K562 (cell line): ENCODE data around the gene ANKDD1A. TPM values are rescaled to one million over a fixed set of nuclear protein-coding genes. Genes with fewer than 3 reads are reported as not detected.

ENCODE experiments used
- BACH1 ChIP-seq: fragments of 200-800 bp; sonication (Bioruptor generic); IDR thresholded peaks from 2 replicates; pipeline ENCODE4 v1.6.1; 2016; ENCODE audit warnings: missing genetic modification characterization, missing compliant biosample characterization
- CBX8 ChIP-seq: fragments of 200-600 bp; sonication (generic); IDR thresholded peaks from 2 replicates; pipeline ENCODE4 v1.6.1; 2012; ENCODE audit warnings: borderline replicate concordance, mixed run types, low read depth, mild to moderate bottlenecking, moderate library complexity, mixed read lengths, low read length, control low read depth, inconsistent platforms; ENCODE audit not compliant: poor library complexity, severe bottlenecking; ENCODE audit errors: extremely low read depth
- CHCHD3 ChIP-seq: fragments of 250-450 bp; sonication (Bioruptor Pico); IDR thresholded peaks from 2 replicates; pipeline ENCODE4 v2.1.2; 2022; ENCODE audit warnings: mild to moderate bottlenecking
- EGR1 ChIP-seq: fragments of 450-650 bp; conservative IDR thresholded peaks from 2 replicates; pipeline ENCODE4 v1.6.1; 2017; ENCODE audit warnings: mild to moderate bottlenecking
- EWSR1 ChIP-seq: fragments of 450-650 bp; IDR thresholded peaks from 2 replicates; pipeline ENCODE4 v1.6.1; 2018; ENCODE audit warnings: borderline replicate concordance, mild to moderate bottlenecking, low read depth, moderate library complexity; ENCODE audit not compliant: partially characterized antibody
- HEY1 ChIP-seq: fragments of 250-450 bp; sonication (Bioruptor Pico); IDR thresholded peaks from 2 replicates; pipeline ENCODE4 v1.5.0; 2020; ENCODE audit warnings: mild to moderate bottlenecking, moderate library complexity, borderline replicate concordance
- KLF10 ChIP-seq: fragments of 250-450 bp; sonication (Bioruptor Pico); IDR thresholded peaks from 2 replicates; pipeline ENCODE4 v1.6.1; 2021; ENCODE audit warnings: matching md5 sums
- NEUROD1 ChIP-seq: fragments of 150-350 bp; IDR thresholded peaks from 2 replicates; pipeline ENCODE4 v1.6.1; 2014; ENCODE audit warnings: borderline replicate concordance, low read length, low read depth; ENCODE audit not compliant: partially characterized antibody
- NFRKB ChIP-seq: fragments of 450-650 bp; IDR thresholded peaks from 2 replicates; pipeline ENCODE4 v1.6.1; 2016; ENCODE audit warnings: low read depth
- PRPF4 ChIP-seq: fragments of 200-400 bp; formaldehyde crosslinking; IDR thresholded peaks from one replicate; pipeline ENCODE4 v1.6.1; 2017; ENCODE audit warnings: low read length, low read depth, mild to moderate bottlenecking; ENCODE audit not compliant: insufficient read depth, poor library complexity, severe bottlenecking
- RBM14 ChIP-seq: fragments of 200-400 bp; formaldehyde crosslinking; IDR thresholded peaks from 2 replicates; pipeline ENCODE4 v1.6.1; 2018; ENCODE audit warnings: low read depth, mild to moderate bottlenecking, low read length, moderate library complexity, borderline replicate concordance; ENCODE audit not compliant: insufficient read depth
- SMAD4 ChIP-seq: fragments of 250-450 bp; sonication (Bioruptor Pico); conservative IDR thresholded peaks from 2 replicates; pipeline ENCODE4 v1.8.0; 2021; ENCODE audit warnings: inconsistent platforms, mild to moderate bottlenecking, moderate library complexity
- SP2 ChIP-seq: IDR thresholded peaks from 2 replicates; pipeline ENCODE4 v1.6.1; 2011; ENCODE audit warnings: mild to moderate bottlenecking, low read depth, low read length, moderate library complexity; ENCODE audit not compliant: poor library complexity, severe bottlenecking; ENCODE audit errors: extremely low read depth
- TBP ChIP-seq: optimal IDR thresholded peaks from 2 replicates; pipeline ENCODE3; 2011; ENCODE audit warnings: low read depth, low read length, improper control_type of control experiment
- TEAD2 ChIP-seq: fragments of 450-650 bp; IDR thresholded peaks from 2 replicates; pipeline ENCODE4 v1.6.1; 2016; ENCODE audit warnings: missing genetic modification characterization, control low read depth, missing compliant biosample characterization
- ZBTB49 ChIP-seq: sonication (generic); formaldehyde crosslinking; IDR thresholded peaks from 2 replicates; pipeline ENCODE4 v1.8.0; 2022; ENCODE audit warnings: missing genetic modification reagents, mild to moderate bottlenecking, borderline replicate concordance
- ZKSCAN3 ChIP-seq: fragments of 250-450 bp; sonication (Bioruptor Pico); IDR thresholded peaks from 2 replicates; pipeline ENCODE4 v1.4.0; 2020
- ZNF398 ChIP-seq: fragments of 250-450 bp; sonication (Bioruptor Pico); IDR thresholded peaks from 2 replicates; pipeline ENCODE4 v1.8.0; 2021; ENCODE audit warnings: moderate library complexity, mild to moderate bottlenecking, inconsistent platforms
- ZNF57 ChIP-seq: fragments of 450-650 bp; formaldehyde crosslinking; IDR thresholded peaks from 2 replicates; pipeline ENCODE4 v1.4.0; 2020; ENCODE audit warnings: mild to moderate bottlenecking, moderate library complexity
- polyA plus RNA-seq, 8 experiments: library from polyadenylated mRNA; depleted of rRNA in 4 of 8; stranded (reverse) in 5 of 8; unstranded in 3 of 8; fragments of >200 nt; fragmentation: Nextera tagmentation in 2 of 8; fragmentation: Illumina TruSeq in 1 of 8; extraction: Ambion mirVana in 2 of 8; extraction: Trizol in 1 of 8; gene quantifications; 2 replicates each; pipeline versions ENCODE4 v1.2.1 to v1.2.3, GENCODE V29; 2011 to 2014; ENCODE audit warnings: inconsistent platforms in 1 of 8, missing spikeins in 1 of 8
- total RNA-seq, 7 experiments: library from RNA; depleted of rRNA in 6 of 7; stranded (reverse); fragments of >200 nt in 6 of 7; fragmentation: Illumina TruSeq in 2 of 7; extraction: Trizol in 2 of 7; gene quantifications; 2 replicates each; pipeline versions ENCODE4 v1.2.1 to v1.2.3, GENCODE V29; 2011 to 2021; ENCODE audit warnings: low replicate concordance in 1 of 7
- TF ChIP-seq, protein P1 (sequence below), 2 experiments: fragments of 450-650 bp in 1 of 2; sonication (generic) in 1 of 2; formaldehyde crosslinking in 1 of 2; IDR thresholded peaks in 1 of 2; conservative IDR thresholded peaks in 1 of 2; 2 replicates each; pipeline versions ENCODE4 v1.6.1 to v1.8.1; 2016 to 2023; ENCODE audit warnings: mild to moderate bottlenecking in 2 of 2, moderate library complexity in 2 of 2, inconsistent platforms in 1 of 2, missing genetic modification reagents in 1 of 2

Gene ANKDD1A
- total and polyA plus RNA-seq, 9 of the 15 experiments (the other 6 are each of a cell fraction or from before 2014, with no cell fraction given): 0.08 to 0.80 (median 0.43) TPM

DNA sequence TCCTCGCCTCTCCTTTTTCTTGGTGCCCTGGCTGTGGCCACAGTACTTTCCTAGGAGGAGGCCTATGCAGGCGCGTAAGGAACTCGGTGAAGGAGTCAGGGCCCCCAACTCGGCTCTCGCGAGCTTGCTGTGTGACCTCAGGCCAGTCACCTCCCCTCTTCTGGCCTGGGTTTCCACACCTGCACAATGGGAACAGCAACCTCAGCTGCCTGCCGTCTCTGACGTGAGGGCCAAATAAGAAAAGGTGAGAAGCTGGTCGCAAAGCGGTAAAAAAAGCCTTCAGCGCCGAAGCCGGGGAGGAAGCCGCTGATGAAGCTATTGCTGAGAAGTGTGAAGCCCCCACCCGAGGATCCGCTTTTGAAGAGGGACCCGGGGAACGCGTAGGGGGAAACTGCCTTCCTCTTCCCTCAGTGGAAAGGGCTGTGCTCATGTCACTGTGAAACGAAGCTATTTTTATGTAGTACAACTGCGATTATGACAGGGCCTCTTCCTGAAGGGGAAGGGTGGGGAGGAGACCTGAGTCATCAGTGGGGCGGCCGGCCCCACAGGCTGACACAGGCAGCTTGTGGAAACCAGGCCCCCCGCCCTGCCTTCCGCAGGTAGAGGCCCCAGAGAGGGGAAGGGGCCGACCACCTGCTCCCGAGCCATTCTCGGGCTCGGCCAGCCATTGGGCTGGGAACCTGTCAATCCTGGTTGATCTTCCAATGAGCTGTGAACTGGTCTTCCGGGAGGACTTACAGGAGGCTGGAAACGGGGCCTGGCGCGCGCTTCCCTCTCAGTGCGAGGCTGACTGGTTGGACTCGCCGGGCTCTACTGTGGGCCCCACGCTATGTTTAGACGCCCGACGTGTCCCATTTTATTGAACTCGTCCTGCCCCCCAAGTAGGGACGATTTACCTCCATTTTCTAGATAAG is 18.0 kb upstream of the ANKDD1A start (continued):
- no peak for TF ChIP-seq TEAD2 (tag)
- peak; percentile 35 for TF ChIP-seq NEUROD1
- TF ChIP-seq ZNF57 (CRISPR knock-in tag): no peak
- no peak for TF ChIP-seq PRPF4
- TF ChIP-seq ZKSCAN3 (CRISPR knock-in tag): no peak
- no peak for TF ChIP-seq NFRKB
- no peak for TF ChIP-seq ZNF398
- no peak for TF ChIP-seq HEY1 (CRISPR knock-in tag)
- no peak for TF ChIP-seq BACH1
- TF ChIP-seq, protein P1, sequence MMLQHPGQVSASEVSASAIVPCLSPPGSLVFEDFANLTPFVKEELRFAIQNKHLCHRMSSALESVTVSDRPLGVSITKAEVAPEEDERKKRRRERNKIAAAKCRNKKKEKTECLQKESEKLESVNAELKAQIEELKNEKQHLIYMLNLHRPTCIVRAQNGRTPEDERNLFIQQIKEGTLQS (IDR thresholded peaks at IDR 0.05): peak; percentile 87
- TF ChIP-seq, protein P1 (CRISPR knock-in tag; conservative IDR thresholded peaks at IDR 0.05): no peak
- TF ChIP-seq SP2: peak; percentile 51
- no peak for TF ChIP-seq RBM14
- TF ChIP-seq CBX8: no peak
- 0 out of 2 replicates have a peak, but pooled peaks have one; percentile 65 for TF ChIP-seq SMAD4 (CRISPR knock-in tag)
- no peak for TF ChIP-seq ZBTB49 (CRISPR knock-in tag)
- no peak for TF ChIP-seq KLF10 (CRISPR knock-in tag)
- TF ChIP-seq EWSR1: no peak
- no peak for TF ChIP-seq EGR1
- no peak for TF ChIP-seq TBP
- no peak for TF ChIP-seq CHCHD3
